Neutrophil (primary cell): ENCODE results near the gene SOD1.

Experiments
- H3K27ac ChIP-seq: fragments of 200-600 bp; sonication (generic); 2 replicates; pipeline ENCODE4 v1.5.1; 2016; ENCODE audit warnings: mild to moderate bottlenecking, moderate library complexity
- H3K27me3 ChIP-seq: fragments of 200-600 bp; sonication (generic); 2 replicates; pipeline ENCODE4 v1.6.0; 2016; ENCODE audit warnings: mild to moderate bottlenecking
- H3K36me3 ChIP-seq: fragments of 200-600 bp; sonication (generic); 2 replicates; pipeline ENCODE4 v1.5.1; 2017
- H3K4me1 ChIP-seq, 2 experiments: fragments of 200-600 bp in 1 of 2; sonication (generic) in 1 of 2; 1 replicate in 1 of 2; 2 replicates in 1 of 2; pipeline versions ENCODE4 v1.5.1 to v1.6.1; 2013 to 2016; ENCODE audit warnings: low read depth in 1 of 2, low read length in 1 of 2, mild to moderate bottlenecking in 1 of 2, moderate library complexity in 1 of 2; ENCODE audit not compliant: control insufficient read depth in 1 of 2, insufficient read depth in 1 of 2
- H3K4me3 ChIP-seq, 2 experiments: fragments of 200-600 bp in 1 of 2; sonication (generic) in 1 of 2; 1 replicate in 1 of 2; 2 replicates in 1 of 2; pipeline ENCODE4 v1.5.1; 2013 to 2016; ENCODE audit warnings: low read depth in 1 of 2, low read length in 1 of 2, mild to moderate bottlenecking in 1 of 2, moderate library complexity in 1 of 2
- H3K9me3 ChIP-seq: fragments of 200-600 bp; sonication (generic); 2 replicates; pipeline ENCODE4 v1.5.1; 2016
- TF ChIP-seq, protein P1 (sequence below): fragments of 200-600 bp; sonication (generic); IDR thresholded peaks from 2 replicates; pipeline ENCODE4 v1.5.1; 2016; ENCODE audit warnings: antibody characterized with exemption

SOD1 gene

DNA sequence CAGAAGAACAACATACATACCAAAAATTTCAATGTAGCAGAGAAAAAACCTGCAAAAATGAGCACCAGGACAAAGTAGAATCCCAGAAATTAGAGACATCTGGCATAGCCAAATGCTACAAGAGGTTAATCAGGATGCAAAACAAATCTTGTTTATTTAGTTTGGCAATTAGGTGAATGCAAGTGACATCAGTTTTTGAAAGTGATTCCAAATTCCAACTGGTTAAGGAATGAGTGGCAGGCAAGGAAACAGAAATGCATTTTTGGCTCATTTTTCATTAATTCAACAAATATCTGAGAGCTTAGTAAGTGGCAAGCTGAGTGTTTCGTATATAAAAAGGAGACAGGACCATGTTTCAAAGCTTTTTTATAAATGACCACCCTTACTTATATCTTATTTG lies 51.1 kb downstream of the SOD1 start:
- TF ChIP-seq, protein P1, sequence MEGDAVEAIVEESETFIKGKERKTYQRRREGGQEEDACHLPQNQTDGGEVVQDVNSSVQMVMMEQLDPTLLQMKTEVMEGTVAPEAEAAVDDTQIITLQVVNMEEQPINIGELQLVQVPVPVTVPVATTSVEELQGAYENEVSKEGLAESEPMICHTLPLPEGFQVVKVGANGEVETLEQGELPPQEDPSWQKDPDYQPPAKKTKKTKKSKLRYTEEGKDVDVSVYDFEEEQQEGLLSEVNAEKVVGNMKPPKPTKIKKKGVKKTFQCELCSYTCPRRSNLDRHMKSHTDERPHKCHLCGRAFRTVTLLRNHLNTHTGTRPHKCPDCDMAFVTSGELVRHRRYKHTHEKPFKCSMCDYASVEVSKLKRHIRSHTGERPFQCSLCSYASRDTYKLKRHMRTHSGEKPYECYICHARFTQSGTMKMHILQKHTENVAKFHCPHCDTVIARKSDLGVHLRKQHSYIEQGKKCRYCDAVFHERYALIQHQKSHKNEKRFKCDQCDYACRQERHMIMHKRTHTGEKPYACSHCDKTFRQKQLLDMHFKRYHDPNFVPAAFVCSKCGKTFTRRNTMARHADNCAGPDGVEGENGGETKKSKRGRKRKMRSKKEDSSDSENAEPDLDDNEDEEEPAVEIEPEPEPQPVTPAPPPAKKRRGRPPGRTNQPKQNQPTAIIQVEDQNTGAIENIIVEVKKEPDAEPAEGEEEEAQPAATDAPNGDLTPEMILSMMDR = no peak
- Histone ChIP-seq H3K9me3 (no peaks in the 10 kb centered on the region), H3K4me3 (no peak overlapping the region), H3K27me3 (no peaks in the 10 kb centered on the region), H3K36me3 (no peaks in the 10 kb centered on the region), H3K27ac (no peak overlapping the region), H3K4me1 (no peaks in the 10 kb centered on the region)

DNA sequence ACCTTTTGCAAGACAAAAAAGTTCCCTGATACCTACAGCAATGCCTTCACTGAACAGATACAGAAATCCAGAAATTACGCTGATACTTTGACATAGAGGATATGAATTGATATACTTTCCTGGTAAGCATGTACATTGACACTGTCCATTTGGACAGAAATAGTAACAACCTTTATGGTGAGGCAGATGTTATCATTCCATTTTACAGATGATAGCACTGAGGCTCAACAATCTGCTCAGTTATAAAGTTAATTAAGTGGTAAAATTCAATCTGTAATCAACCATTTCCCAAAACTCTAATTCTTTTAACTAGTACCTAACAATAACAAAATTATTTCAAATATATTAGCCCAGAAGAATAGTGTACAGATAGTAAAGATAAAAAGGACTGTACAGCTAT lies 51.8 kb downstream of the SOD1 start:
- no peak overlapping the region for H3K27ac ChIP-seq
- no peaks in the 10 kb centered on the region for H3K36me3 ChIP-seq
- H3K4me1 ChIP-seq = no peaks in the 10 kb centered on the region
- H3K27me3 ChIP-seq = no peaks in the 10 kb centered on the region
- no peaks in the 10 kb centered on the region for H3K9me3 ChIP-seq
- TF ChIP-seq, protein P1 = no peak
- no peak overlapping the region for H3K4me3 ChIP-seq

DNA sequence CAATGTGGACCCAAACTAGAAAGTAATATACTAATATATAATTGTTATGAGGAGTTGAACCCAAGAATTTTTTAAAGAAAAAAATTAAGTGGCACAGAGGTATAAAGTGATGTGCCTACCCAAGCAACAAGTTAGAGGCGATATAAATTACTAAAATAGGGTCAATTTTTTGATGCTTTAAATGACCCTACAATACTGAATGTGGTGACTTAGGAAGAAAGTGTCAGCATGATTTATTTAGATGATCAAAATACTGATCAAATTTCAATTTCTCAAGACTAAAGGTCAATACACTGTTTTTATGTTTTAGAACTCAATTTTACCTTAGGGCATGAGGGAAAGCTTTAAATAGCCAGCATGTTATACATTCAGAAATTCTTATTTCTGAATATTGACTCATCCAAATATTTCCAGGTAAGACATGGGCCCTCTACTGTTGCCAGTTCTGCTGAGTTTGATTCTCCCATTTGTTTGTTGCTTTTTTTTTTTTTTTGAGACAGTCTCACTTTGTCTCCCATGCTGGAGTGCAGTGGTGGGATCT lies 52.3 kb downstream of the SOD1 start:
- TF ChIP-seq, protein P1 = no peak
- no peaks in the 10 kb centered on the region for H3K4me1 ChIP-seq
- no peak overlapping the region for H3K4me3 ChIP-seq

DNA sequence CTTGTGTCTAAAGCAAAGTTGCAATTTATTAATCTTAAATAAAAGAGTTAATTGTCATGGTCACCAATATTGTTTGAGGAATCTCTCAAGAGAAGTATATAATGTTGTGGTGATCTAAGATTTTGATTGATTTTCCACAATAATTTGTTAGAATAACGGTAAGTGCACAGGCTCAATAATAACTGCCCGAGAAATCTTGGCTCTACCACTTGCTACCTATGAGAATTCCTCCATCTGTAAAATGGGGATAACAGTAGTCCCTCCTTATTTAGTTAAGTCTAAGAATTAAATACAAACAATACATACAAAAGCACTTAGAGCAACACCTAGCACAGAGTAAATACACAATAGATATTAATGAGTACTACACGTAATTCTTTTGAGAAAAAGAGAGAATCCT lies 53.6 kb downstream of the SOD1 start:
- Histone ChIP-seq H3K36me3 (no peaks in the 10 kb centered on the region), H3K27ac (no peak overlapping the region), H3K4me1 (no peaks in the 10 kb centered on the region), H3K9me3 (no peaks in the 10 kb centered on the region), H3K27me3 (no peaks in the 10 kb centered on the region), H3K4me3 (no peak overlapping the region)
- TF ChIP-seq, protein P1 = no peak

More for the DNA sequence above, 52.3 kb downstream of the SOD1 start:
- no peaks in the 10 kb centered on the region for H3K36me3 ChIP-seq
- no peaks in the 10 kb centered on the region for H3K9me3 ChIP-seq
- no peak overlapping the region for H3K27ac ChIP-seq
- H3K27me3 ChIP-seq = no peaks in the 10 kb centered on the region

DNA sequence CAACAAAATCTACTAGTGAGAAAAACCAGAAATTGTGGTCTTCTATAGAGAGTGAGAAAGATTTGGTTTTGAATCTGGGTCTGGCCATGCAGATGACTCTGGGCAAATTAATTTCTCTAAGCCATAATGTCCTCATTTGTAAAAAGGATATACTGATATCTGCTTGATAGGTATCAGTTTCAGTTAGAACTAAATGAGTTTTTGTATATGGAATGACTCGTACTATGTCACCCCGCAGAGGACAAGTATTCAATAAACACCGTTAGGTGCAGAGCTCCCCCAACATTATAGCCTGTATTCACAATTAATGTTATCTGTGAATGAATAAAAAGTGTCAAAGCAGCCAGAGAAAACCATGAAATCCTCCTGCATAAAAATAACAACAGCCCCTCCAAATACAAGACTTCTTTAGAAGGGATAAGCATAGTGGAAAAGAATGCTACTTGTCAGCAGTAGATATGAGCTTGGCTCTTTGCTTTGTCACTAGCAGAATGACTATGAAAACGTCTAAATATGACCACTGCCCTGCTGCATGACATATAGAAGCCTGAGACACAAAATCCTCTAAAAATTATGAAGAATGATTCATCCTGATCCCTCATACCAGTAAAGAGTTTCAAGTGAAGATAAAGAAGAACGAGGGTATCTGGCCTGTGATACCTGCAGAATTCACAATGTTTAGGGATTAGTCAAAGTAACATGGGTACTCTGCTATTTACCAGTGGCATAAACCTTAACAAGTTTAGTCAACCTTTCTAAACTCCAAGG lies 54.7 kb downstream of the SOD1 start:
- TF ChIP-seq, protein P1 = no peak
- Histone ChIP-seq H3K27ac (no peak overlapping the region), H3K9me3 (no peaks in the 10 kb centered on the region), H3K36me3 (no peaks in the 10 kb centered on the region), H3K4me1 (no peaks in the 10 kb centered on the region), H3K4me3 (no peak overlapping the region), H3K27me3 (no peaks in the 10 kb centered on the region)
